ENCODE results near the gene PYCR2.
"Not testable (repeated sequence)": the region's sequence is repeated elsewhere in the genome, so short reads cannot be mapped to it uniquely, and the experiment has no call there.

Gene PYCR2

DNA sequence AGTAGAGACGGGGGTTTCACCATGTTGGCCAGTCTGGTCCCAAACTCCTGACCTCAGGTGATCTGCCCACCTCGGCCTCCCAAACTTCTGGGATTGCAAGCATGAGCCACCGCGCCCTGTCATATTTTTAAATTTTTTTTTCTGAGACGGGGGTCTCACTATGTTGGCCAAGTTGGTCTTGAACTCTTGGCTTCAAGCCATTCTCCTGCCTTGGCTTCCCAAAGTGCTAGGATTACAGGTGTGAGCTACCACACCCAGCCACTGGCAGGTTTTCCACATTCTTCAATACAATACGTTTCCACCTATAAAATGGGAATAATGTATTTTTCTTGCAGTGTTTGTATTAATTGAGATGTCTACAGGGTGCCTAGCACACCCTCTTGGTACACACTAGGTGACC is 31.7 kb downstream of the PYCR2 start:
- in situ Hi-C loops (cut with MboI; ENCODE audit: low sequenced_read_pairs), result no loop called here

DNA sequence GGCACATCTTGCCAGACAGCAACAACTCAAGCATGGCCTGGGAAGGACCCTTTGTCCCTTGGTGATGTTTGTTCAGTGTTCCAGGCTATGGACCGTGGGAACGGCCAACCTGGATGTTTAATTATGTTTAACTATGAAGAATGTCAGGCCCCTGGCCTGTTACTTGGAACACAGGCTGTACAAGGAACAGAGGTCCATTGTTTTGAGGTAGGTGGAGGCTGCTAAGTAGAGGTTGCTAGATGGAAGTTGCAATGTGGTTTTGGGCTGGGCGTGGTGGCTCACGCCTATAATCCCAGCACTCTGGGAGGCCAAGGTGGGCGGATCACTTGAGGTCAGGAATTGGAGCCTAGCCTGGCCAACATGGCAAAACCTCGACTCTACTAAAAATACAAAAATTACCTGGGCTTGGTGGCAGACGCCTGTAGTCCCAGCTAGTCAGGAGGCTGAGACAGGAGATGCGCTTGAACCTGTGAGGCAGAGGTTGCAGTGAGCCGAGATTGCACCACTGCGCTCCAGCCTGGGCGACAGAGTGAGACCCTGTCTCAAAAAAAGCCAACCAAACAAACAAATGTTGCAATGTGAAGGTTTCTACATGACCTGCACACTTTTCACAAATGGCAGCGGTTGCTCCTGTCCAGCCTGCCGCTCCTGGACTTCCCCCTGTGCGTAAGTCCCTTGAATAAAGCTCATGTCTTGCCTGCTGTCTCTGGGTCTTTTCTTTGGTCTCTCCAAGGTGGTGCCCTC is 32.6 kb downstream of the PYCR2 start:
- in situ Hi-C loops (cut with MboI; ENCODE audit: low sequenced_read_pairs), result no loop called here

DNA sequence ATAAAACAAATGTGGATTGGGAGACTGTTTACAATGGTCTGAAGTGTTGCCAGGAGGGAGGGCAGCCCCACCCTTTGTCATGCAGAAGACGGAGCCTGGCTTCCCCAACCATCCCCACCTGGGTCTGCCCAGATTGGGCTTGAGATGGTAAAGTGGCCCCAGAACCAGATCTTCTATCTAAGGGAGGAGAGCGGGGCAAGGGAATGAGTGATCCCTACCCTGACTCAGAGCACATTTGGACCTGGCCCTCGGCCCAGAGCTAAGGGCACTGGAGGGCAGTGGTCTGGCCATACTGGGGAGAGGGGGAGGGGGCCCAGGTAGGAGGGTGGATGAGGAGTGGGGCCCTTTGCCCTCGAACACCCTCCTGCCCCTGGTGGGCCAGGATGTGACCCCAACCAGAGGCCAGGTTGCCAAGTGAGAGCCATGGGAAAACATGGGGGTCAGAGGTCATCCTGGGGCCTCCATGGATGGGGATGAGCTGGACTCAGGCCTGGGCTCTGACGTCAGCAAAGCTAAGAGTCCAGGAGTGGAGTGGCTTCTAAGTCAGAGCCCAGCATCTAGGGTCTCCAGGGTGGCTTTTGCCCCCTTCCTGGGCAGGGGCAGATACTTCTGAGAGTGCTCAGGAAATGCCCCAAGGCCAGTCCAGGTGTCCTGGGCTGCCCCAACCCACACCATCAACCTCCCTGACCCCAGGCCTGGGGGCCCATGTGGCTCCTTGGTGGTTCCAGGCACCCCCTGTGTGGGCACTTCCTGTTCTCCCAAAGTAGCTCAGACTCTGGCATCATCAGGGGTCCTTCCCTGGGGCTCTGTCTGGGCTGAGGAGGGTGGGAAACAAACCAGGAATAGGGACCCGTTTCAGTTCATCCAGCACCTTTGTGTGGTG is 33.5 kb downstream of the PYCR2 start:
- in situ Hi-C loops (cut with MboI; ENCODE audit: low sequenced_read_pairs), result no loop called here

DNA sequence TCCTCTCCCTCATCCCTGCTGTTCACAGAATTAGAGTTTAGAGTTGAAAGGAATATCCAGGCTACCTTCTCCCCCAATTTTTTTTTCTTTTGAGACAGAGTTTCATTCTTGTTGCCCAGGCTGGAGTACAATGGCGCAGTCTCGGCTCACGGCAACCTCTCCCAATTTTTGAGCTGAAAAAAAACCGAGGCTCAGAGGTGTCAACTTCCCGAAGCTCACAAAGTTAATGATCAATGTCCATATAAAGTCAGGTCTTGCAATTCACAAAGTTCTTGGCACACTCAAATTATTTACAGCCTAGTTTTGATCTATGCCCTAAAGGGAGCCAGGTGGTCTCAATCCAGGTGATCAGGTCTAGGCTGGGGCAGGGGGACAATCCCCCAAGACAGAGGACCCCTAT is 34.3 kb downstream of the PYCR2 start:
- in situ Hi-C loops (cut with MboI; ENCODE audit: low sequenced_read_pairs), result no loop called here

DNA sequence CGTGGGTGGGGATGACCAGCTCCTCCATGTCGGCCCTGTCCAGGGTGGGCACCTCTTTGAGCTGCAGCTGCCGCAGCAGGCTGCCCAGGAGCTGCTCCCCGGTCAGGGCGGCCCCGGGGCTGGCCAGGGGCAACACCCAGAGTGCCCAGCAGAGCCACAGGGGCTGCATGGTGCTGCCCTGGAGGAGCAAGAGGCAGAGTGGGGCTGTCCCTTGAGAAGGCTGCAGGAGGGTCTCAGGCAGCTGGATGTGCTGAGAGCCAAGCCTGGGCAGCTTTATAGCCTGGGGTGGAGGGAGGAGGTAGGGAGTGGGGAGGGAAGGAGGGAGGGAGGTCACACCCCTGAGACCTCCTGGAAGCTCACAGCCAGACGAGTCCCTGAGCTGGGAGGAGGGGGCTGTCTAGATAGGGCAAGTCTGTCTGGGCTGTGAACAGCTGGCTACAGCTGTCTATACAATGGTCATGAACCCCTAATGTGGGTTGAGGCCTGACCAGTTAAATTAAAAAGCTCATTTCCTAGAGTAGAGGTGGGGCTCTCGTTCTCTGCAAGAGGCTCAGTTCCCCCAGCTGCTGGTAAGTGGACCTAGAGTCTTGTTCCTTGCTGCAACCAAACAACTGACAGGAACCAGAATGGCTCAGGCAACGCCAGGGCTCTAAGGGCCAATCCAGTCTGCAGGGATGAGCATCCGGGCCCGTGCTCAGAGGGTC is 35.0 kb downstream of the PYCR2 start, which contains the start of gene LEFTY1:
LEFTY1 (minus strand) TSS at position 249 of the 704 bp plus-strand sequence; CDS start at position 169, 80 bp downstream.
- in situ Hi-C loops (cut with MboI; ENCODE audit: low sequenced_read_pairs), result no loop called here

DNA sequence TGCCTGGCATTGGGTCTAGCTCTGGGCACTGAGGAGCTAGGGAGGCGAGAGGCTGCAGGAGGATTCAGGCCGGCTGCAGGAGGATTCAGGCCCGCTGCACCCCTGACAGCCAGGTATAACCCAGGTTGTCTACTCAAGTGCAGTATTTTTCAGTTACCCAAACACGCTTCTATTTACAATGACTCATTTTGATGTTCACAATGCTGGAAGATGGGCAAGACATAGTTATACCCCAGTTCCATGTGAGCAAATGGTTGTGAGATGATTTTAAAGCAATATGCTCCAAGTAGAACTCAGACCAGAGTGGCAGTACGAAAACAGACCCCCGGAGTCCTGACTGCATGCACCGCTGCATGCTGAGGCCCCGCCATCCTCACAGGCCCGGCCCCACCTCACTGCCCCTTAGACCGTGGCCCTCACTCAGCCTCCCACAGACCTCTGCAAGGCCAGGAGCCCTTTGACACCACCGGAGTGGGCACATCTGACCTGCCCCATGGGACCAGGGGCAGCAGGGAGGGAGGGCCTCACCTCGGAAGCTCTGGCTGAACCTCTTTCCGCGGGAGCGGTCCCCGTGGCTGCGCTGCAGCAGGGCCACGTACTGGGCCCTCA is 35.7 kb downstream of the PYCR2 start:
- in situ Hi-C loops (cut with MboI; ENCODE audit: low sequenced_read_pairs), result no loop called here

DNA sequence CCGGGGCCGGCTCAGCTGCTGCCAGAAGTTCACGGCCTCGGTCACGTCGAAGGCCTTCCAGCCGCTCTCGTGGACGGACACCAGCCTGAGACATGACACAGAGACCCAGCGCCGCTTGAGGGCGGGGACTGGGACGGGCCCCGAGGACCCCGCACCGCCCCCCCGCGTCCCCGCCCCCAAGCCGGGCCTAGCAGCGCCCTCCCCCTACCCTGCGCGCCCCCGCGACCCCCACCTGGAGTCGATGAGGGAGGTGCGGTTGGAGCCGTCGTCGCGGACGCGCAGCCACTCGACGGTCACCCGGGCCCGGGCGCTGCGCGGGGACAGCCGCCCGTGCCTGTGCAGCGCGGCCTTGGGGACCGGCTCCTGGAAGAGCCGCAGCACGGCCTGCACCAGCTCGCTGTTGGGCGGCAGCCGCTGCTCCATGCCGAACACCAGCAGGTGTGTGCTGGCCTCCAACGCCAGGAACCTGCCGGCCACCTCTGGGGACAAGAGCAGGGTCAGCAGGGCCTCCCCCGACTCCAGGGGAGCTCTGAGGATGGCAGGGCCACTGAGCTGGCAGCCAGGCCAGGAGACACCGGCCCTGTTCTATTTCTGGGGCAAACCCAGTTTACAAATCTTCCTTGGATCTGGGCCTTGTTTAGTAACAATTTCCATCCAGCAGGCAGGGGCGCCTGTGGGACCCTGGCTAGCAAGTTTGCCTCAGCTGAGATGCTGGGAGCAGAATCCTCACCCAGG is 36.3 kb downstream of the PYCR2 start:
- in situ Hi-C loops (cut with MboI; ENCODE audit: low sequenced_read_pairs), result not testable (repeated sequence)

DNA sequence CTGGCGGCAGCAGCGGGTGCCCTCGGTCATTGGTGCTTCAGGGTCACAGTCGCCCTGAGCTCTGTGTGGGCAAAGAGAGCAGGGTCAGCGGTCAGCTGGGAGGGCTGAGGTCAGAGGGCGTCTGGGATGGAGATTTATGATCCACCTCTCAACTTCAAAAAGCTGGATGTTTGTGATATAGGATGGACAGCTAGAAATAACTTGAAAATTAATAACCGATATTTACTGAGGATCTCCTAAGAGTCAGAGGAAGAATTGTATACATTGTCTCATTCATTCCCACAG is 37.1 kb downstream of the PYCR2 start:
- in situ Hi-C loops (cut with MboI; ENCODE audit: low sequenced_read_pairs), result no loop called here

DNA sequence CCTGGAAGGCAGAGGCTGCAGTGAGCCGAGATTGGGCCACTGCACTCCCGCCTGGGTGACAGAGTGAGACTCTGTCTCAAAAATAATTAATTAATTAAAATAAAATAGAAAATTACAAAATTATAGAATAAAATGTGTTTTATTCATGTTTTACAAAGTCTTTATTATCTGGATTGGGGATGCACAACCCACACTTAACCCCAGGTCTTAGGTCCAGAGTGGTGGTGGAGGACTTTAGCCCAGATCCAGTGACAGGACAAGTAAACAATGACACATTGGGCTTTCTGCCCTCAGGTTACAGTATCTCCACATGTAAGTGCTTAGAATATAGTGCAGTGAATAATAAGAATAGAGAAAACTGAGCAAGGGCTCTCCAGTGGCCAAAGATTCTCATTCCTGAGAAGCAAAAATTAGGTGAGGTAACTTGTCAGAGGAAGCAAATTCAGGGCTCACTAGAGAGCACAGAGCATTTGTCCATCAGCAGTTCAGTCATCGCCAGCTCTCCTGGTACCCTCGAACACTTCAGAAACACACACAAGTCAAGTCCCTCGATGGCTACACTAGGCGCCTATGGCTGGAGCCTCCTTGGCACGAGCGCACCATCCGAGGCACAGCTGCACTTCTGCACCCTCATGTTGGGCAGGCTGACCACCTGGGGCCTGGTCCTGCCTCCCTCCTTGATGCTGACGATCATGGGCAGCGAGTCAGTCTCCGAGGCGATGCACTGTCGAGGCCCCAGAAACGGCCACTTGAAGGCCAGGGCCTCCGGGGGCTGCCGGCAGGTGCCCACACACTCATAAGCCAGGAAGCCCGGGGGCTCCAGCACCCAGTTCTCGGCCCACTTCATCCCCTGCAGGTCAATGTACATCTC is 37.7 kb downstream of the PYCR2 start:
- in situ Hi-C loops (cut with MboI; ENCODE audit: low sequenced_read_pairs), result no loop called here

DNA sequence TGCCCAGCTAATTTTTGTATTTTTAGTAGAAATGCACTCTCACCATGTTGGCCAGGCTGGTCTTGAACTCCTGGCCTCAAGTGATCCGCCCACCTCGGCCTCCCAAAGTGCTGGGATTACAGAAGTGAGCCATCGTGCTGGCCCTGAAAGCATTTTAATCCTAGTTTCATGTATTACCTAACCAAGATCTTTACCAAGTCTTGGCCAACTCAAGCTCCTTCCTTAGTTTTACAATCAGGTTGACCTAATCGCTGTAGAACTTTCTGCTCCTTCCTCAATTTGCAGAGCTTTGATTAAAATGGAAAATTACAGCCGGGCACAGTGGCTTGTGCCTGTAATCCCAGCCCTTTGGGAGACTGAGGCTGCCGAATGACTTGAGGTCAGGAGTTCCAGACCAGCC is 38.7 kb downstream of the PYCR2 start:
- in situ Hi-C loops (cut with MboI; ENCODE audit: low sequenced_read_pairs), result no loop called here

DNA sequence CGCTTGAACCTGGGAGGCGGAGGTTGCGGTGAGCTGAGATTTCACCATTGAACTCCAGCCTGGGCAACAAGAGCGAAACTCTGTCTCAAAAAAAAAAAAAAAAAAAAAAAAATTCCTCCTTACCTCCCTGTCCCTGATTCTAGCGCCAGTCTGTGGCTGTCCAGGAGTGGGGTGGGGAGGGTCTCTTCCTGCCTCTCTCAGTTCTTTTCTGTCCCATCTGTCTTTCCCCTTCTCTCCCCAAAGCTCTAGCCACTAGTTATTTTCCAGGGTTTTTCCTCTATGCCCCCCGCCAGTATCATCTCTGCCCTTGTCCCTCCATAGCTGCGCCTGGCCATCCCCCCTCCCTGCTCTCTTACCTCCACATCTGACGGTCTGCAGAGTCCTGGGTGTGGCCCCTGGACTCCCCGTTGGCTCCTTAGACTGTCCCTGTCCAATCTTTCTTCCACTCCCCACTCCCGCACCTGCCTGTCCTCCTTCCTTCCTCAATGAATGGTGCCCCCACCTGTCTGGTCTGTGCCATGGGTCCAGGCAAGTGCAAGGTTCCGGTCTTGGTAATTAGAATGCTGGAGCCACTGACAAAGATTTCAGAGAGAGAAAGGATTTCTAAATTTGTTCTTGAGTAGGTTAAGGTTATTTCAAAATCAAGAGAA is 40.3 kb downstream of the PYCR2 start:
- in situ Hi-C loops (cut with MboI; ENCODE audit: low sequenced_read_pairs), result no loop called here

DNA sequence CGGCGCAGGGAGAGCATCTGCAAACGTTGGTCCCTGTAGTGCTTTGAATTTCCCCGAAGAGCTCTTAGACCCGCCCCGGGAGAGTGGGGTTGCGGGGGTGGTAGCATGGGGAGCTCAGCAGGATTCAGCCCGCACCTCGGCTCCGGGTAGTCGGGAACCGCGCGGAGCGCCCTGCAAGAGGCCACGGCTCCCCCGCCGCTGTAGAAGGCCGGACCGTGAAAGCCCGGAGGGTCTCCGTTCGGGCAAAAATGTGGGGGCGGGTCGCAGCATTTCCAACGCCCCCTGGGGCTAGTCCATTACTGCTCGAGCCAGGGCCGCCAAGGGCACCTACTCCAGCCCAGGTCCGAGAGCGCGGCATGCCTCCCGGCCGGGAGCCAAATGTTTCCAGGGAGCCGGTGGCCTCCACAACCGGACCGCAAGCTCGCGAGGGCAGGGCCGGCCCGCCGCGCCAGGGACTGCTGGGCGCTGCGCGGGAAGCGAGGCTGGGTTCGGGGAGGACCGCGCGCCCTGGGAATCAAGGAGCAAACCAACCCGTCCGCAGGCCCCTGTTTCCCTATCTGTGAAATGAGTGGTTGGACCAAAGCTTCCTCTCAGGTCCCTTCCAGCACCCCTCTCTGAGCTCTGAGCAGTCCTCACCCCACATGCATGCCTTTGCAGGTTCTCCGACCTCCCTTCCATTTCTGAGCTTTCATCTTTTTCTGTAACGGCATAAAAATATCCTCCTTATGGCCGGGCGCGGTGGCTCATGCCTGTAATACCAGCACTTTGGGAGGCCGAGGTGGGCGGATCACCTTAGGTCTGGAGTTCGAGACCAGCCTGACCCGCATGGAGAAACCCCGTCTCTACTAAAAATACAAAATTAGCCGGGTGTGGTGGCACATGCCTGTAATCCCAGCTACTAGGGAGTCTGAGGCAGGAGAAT is 41.1 kb downstream of the PYCR2 start:
- in situ Hi-C loops (cut with MboI; ENCODE audit: low sequenced_read_pairs), result no loop called here

DNA sequence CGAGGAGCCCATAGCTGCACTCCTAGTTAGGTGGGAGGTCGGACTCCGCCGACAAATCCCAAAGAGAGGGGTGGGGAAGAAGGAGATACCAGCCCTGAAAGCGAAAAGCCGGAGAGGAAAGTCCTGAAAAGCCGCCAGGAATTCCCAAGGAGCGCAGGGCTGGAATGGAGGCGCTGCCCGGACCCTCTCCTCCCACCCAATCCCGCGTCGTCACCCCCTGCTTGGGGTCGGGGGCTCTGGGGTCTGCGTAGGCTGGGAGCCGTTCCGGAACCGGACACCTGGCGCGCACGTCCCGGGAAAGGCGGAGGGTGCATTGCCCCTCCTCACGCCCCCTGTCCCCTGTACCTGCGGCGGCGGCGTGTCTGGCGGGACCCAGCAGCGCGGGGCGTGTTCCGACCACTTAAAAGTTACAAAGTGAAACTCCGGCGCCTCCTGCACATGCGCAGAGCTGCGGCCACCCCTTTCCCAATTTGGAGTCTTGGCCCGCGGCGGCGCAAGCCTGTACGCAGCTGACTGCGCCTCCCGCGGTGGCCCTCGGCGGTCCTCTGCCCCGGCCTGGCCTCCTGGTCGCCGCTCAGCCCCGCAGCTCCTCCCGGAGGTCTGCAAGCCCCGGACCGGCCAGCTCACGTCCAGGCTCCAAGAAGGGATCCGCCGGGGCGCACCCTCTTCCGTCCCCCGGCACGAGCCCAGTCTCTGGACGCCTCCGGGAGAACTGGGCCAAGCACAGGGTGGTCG is 41.9 kb downstream of the PYCR2 start, which contains the start of gene TMEM63A:
TMEM63A (minus strand) TSS at position 422 of the 735 bp plus-strand sequence. CDS start 4,800 bp downstream, outside the sequence.
- in situ Hi-C loops (cut with MboI; ENCODE audit: low sequenced_read_pairs), result no loop called here

DNA sequence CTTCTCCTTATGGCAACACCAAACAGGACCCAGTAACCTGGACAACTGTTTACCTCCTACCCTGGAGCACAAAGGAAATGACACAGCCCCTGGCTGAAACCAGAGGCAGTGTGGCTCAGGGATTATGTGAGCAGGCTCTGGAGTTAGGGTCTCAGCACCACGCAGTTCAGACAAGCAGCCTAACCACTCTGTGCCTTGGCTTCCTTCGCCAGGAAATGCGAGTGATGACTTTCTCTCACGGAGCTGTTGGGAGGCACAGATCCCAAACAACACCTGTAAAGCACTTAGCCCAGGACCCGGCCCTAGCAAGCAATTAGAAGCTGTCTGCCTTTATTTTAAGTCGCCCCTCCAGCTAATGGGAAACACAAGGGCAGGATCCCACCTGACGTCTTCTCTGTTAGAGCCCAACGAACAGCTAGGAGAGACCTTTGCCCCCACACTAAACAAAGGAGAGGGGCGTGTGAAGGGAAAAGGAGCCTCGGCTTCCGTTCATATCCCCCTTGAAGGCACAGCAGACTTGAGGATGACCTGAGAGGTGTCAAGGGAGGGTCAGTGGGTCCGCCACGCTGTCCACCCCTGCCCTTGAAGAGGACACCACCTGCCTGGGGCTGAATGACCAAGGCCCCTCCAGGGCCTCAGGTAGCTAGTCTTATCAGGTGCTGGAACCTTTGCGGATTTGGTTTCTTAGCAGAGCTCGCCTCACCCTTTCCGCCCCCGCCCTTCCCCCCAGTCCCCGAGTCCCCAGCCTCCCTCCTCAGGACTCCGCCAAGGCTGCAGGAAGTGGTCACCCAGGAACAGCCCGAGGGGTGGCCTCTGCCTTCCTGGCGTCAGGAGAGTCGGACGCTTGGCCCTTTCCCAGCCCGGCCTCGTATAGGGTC is 42.7 kb downstream of the PYCR2 start:
- in situ Hi-C loops (cut with MboI; ENCODE audit: low sequenced_read_pairs), result no loop called here

DNA sequence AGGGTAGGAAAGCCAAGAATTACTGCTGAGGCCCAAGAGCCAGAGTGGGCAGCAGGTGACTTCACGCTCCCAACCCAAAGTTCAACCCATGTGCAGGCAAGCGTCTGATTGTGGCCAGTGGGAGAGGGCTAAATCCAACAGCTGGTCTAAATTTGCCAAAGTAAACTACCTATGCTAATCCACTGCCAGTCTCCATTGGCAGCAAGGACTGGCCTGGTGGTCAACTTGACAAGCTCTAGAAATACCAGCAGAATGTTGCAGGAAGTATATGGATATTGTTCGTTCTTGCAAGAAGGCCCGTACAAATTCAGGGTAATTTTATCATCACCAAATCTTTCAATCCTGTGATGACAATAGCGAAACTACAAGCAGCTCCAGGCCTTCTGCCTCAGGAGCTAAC is 43.4 kb downstream of the PYCR2 start:
- in situ Hi-C loops (cut with MboI; ENCODE audit: low sequenced_read_pairs), result no loop called here

DNA sequence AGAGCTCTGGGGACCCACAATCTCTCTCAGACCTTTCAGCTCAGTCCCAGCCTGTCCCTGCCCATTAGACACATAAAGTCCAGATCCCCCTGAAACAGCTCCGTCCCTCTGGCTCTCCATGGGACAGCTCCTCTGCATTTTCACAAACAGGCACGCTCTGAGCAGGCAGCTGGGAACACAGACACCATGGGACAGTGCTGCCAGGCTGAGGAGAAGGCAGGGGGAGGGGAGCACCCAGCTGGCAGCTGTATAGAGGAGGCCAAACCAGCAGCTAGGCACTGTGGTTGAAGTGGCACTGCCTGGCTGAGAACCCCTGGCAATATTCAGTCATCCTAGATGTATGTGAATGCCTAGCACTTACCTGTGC is 43.8 kb downstream of the PYCR2 start:
- in situ Hi-C loops (cut with MboI; ENCODE audit: low sequenced_read_pairs), result no loop called here
